ENCODE measurements around the gene TSPO2. TPM values are rescaled to one million over a fixed set of nuclear protein-coding genes. Genes with fewer than 3 reads are reported as not detected.

Gene TSPO2
- total and polyA plus RNA-seq, 9 of the 15 experiments (the other 6 are each of a cell fraction or from before 2014, with no cell fraction given) = not detected

- TF ChIP-seq ERF (CRISPR knock-in tag; IDR thresholded peaks at IDR 0.05) = 0 out of 2 replicates have a peak, but pooled peaks have one; percentile 30
- TF ChIP-seq NR4A1 (CRISPR knock-in tag; IDR thresholded peaks at IDR 0.05) = no peak
- TF ChIP-seq NR4A1 (tag; IDR thresholded peaks at IDR 0.05) = 0 out of 2 replicates have a peak, but pooled peaks have one; percentile 36
- TF ChIP-seq HNRNPL (IDR thresholded peaks at IDR 0.05; ENCODE audit: low read depth, low read length) = peak; percentile 94
- peak; percentile 86 for TF ChIP-seq L3MBTL2 (IDR thresholded peaks at IDR 0.05)
- TF ChIP-seq ZNF146 (CRISPR knock-in tag; IDR thresholded peaks at IDR 0.05; ENCODE audit: unreplicated experiment) = no peak
- no peak for TF ChIP-seq TOE1 (IDR thresholded peaks at IDR 0.05; ENCODE audit: borderline replicate concordance)
- TF ChIP-seq TOE1 (CRISPR knock-in tag; IDR thresholded peaks at IDR 0.05; ENCODE audit: borderline replicate concordance, low read depth) = no peak
- no peak for TF ChIP-seq ASH1L (IDR thresholded peaks at IDR 0.05; ENCODE audit: borderline replicate concordance, low read depth, partially characterized antibody)
- TF ChIP-seq MCM7 (IDR thresholded peaks at IDR 0.05) = no peak
- 0 out of 2 replicates have a peak, but pooled peaks have one; percentile 22 for TF ChIP-seq ZEB2 (IDR thresholded peaks at IDR 0.05)
- no peak for TF ChIP-seq RBM39 (optimal IDR thresholded peaks at IDR 0.05; ENCODE audit: low read depth, low read length)
- no peak for TF ChIP-seq USF2 (CRISPR knock-in tag; IDR thresholded peaks at IDR 0.05)
- TF ChIP-seq SREBF2 (CRISPR knock-in tag; IDR thresholded peaks at IDR 0.05) = no peak
- 0 out of 2 replicates have a peak, but pooled peaks have one; percentile 46 for TF ChIP-seq XRCC5 (IDR thresholded peaks at IDR 0.05; ENCODE audit: low read depth, low read length)
- TF ChIP-seq MAFK (IDR thresholded peaks at IDR 0.05; ENCODE audit: low read length) = no peak
- no peak for TF ChIP-seq SRSF3 (IDR thresholded peaks at IDR 0.05; ENCODE audit: insufficient read depth, low read length)
- TF ChIP-seq NUFIP1 (IDR thresholded peaks at IDR 0.05; ENCODE audit: partially characterized antibody) = no peak
- no peak for TF ChIP-seq SP2 (IDR thresholded peaks at IDR 0.05; ENCODE audit: extremely low read depth, low read depth, low read length, poor library complexity, severe bottlenecking)
- TF ChIP-seq XRCC4 (IDR thresholded peaks at IDR 0.05; ENCODE audit: extremely low read depth, insufficient read depth, insufficient read length) = no peak
- no peak for TF ChIP-seq ZC3H8 (IDR thresholded peaks at IDR 0.05)
- no peak for TF ChIP-seq KLF6 (CRISPR knock-in tag; IDR thresholded peaks at IDR 0.05; ENCODE audit: borderline replicate concordance)
- no peak for TF ChIP-seq PKNOX1 (IDR thresholded peaks at IDR 0.05)
- no peak for TF ChIP-seq KDM5B (IDR thresholded peaks at IDR 0.05; ENCODE audit: insufficient replicate concordance, low read depth, low read length)
- TF ChIP-seq ZNF384 (IDR thresholded peaks at IDR 0.05; ENCODE audit: low read depth, low read length) = no peak
- TF ChIP-seq CC2D1A (IDR thresholded peaks at IDR 0.05) = 0 out of 2 replicates have a peak, but pooled peaks have one; percentile 29
- TF ChIP-seq PYGO2 (tag; IDR thresholded peaks at IDR 0.05) = no peak
- TF ChIP-seq E2F6 (IDR thresholded peaks at IDR 0.05; ENCODE audit: borderline replicate concordance in 1 of 2, extremely low read depth in 1 of 2, insufficient read depth in 1 of 2, insufficient read length in 1 of 2, low read depth in 1 of 2, low read length in 1 of 2, poor library complexity in 1 of 2, severe bottlenecking in 1 of 2) = peak; percentile 72 to 92
Measured at GRCh38 chr6:41027799-41028560, 14.3 kb upstream of the TSPO2 start (continued).

Data from K562 (cell line).